Measurements from ENCODE around the gene KHK. TPM values are rescaled to one million over a fixed set of nuclear protein-coding genes. Genes with fewer than 3 reads are reported as not detected.
A peak's percentile ranks its signal among the peaks of the same experiment; 100 is the strongest.

KHK gene
- total and polyA plus RNA-seq, 9 of the 15 experiments (the other 6 are each of a cell fraction or from before 2014, with no cell fraction given) = 1.5 to 10.7 (median 5.2) TPM

DNA sequence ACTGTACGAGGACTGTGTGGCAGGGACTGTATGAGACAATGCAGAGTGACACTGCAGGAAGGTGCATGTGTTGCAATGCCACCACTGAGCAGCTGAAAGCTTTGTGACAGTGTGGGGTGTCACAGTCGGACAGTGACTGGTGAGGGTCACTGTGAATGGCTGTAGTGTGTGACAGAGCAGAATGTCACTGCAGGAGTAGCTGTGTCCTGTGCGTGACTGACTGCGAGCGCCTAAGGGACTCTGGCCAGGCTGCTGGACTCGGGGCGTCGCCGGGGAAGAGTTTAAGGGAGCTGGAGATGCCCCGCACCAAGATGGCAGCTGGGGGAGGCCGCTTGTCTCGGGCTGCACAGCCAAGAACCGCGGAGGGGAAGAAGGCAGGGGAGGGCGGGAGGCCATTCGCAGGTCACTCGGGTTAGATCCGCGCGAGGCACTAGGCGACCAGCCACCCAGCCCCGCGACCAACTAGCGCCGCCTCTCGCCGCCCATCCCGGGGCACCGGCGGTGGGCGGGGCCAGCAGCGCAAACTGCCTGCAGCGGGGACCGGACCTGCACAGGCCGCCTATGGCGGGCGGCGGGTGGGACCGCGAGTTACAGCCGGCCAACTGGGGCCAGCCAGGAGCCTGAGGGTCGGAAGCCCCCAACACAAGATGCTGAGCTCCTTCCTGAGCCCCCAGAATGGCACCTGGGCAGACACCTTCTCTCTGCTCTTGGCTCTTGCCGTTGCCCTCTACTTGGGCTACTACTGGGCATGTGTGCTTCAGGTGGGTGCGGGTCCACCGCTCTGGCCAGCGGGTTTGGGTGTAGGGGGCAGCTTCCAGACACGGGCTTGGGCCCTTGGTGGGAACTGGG lies 37.0 kb downstream of the KHK start, which contains the start of gene ABHD1 (continued):
- TF ChIP-seq, protein P1, sequence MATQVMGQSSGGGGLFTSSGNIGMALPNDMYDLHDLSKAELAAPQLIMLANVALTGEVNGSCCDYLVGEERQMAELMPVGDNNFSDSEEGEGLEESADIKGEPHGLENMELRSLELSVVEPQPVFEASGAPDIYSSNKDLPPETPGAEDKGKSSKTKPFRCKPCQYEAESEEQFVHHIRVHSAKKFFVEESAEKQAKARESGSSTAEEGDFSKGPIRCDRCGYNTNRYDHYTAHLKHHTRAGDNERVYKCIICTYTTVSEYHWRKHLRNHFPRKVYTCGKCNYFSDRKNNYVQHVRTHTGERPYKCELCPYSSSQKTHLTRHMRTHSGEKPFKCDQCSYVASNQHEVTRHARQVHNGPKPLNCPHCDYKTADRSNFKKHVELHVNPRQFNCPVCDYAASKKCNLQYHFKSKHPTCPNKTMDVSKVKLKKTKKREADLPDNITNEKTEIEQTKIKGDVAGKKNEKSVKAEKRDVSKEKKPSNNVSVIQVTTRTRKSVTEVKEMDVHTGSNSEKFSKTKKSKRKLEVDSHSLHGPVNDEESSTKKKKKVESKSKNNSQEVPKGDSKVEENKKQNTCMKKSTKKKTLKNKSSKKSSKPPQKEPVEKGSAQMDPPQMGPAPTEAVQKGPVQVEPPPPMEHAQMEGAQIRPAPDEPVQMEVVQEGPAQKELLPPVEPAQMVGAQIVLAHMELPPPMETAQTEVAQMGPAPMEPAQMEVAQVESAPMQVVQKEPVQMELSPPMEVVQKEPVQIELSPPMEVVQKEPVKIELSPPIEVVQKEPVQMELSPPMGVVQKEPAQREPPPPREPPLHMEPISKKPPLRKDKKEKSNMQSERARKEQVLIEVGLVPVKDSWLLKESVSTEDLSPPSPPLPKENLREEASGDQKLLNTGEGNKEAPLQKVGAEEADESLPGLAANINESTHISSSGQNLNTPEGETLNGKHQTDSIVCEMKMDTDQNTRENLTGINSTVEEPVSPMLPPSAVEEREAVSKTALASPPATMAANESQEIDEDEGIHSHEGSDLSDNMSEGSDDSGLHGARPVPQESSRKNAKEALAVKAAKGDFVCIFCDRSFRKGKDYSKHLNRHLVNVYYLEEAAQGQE (IDR thresholded peaks at IDR 0.05; ENCODE audit: borderline replicate concordance) = peak; percentile 33; the same call in 1 of the 2 replicates
- TF ChIP-seq, protein P1 (CRISPR knock-in tag; IDR thresholded peaks at IDR 0.05; ENCODE audit: low read depth) = 0 out of 2 replicates have a peak, but pooled peaks have one; percentile 47
- TF ChIP-seq ZNF589 (CRISPR knock-in tag; IDR thresholded peaks at IDR 0.05; ENCODE audit: low read depth) = no peak
- no peak; the same call in 1 of the 2 replicates for TF ChIP-seq CREM (IDR thresholded peaks at IDR 0.05; ENCODE audit: low read depth)
- TF ChIP-seq MEIS2 (IDR thresholded peaks at IDR 0.05; ENCODE audit: partially characterized antibody) = no peak
- TF ChIP-seq SUPT5H (IDR thresholded peaks at IDR 0.05) = peak; percentile 51
- no peak for TF ChIP-seq HOXB6 (CRISPR knock-in tag; IDR thresholded peaks at IDR 0.05; ENCODE audit: borderline replicate concordance)
- TF ChIP-seq ZNF830 (CRISPR knock-in tag; IDR thresholded peaks at IDR 0.05) = no peak
- TF ChIP-seq PTBP1 (IDR thresholded peaks at IDR 0.05; ENCODE audit: low read depth, low read length) = no peak
- no peak for TF ChIP-seq RBM39 (optimal IDR thresholded peaks at IDR 0.05; ENCODE audit: low read depth, low read length)
- TF ChIP-seq ATF1 (CRISPR knock-in tag; IDR thresholded peaks at IDR 0.05) = no peak
- peak; percentile 47 for TF ChIP-seq ATF1 (tag; IDR thresholded peaks at IDR 0.05)
- TF ChIP-seq MAFK (IDR thresholded peaks at IDR 0.05; ENCODE audit: low read length) = no peak
- no peak for TF ChIP-seq NCOA1 (IDR thresholded peaks at IDR 0.05; ENCODE audit: low read depth)
- no peak for TF ChIP-seq RAD21 (CRISPR knock-in tag; conservative IDR thresholded peaks at IDR 0.05 in 1 of 2, IDR thresholded peaks at IDR 0.05 in 1 of 2)
- TF ChIP-seq, protein P2, sequence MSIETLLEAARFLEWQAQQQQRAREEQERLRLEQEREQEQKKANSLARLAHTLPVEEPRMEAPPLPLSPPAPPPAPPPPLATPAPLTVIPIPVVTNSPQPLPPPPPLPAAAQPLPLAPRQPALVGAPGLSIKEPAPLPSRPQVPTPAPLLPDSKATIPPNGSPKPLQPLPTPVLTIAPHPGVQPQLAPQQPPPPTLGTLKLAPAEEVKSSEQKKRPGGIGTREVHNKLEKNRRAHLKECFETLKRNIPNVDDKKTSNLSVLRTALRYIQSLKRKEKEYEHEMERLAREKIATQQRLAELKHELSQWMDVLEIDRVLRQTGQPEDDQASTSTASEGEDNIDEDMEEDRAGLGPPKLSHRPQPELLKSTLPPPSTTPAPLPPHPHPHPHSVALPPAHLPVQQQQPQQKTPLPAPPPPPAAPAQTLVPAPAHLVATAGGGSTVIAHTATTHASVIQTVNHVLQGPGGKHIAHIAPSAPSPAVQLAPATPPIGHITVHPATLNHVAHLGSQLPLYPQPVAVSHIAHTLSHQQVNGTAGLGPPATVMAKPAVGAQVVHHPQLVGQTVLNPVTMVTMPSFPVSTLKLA (conservative IDR thresholded peaks at IDR 0.05) = no peak; a peak in 1 of 4 replicates
- TF ChIP-seq ZNF184 (CRISPR knock-in tag; IDR thresholded peaks at IDR 0.05) = no peak
- TF ChIP-seq TEAD1 (CRISPR knock-in tag; IDR thresholded peaks at IDR 0.05) = no peak
- no peak for TF ChIP-seq KDM4B (IDR thresholded peaks at IDR 0.05; ENCODE audit: borderline replicate concordance in 2 of 2, low read depth in 1 of 2)
- TF ChIP-seq KLF6 (CRISPR knock-in tag; IDR thresholded peaks at IDR 0.05; ENCODE audit: borderline replicate concordance) = no peak
